HEK293 (cell line): ENCODE results near the gene PDPK1.

Experiments used
- CTCF ChIA-PET: fragments of 350-600 bp; formaldehyde crosslinking; extraction: SDS; loops from one replicate; lab custom pipeline; 2021; ENCODE audit warnings: antibody characterized with exemption; lab: Yijun Ruan, JAX
- POLR2A ChIA-PET: fragments of 300-600 bp; formaldehyde crosslinking; extraction: SDS; loops from one replicate; lab custom pipeline; 2020; ENCODE audit warnings: antibody characterized with exemption, inconsistent platforms; lab: Yijun Ruan, JAX
- H3K27ac ChIP-seq: fragments of 200-500 bp; sonication (Bioruptor generic); 2 replicates; pipeline ENCODE4 v1.5.1; 2014; ENCODE audit warnings: low read depth, low read length, control low read depth, inconsistent platforms; ENCODE audit errors: extremely low read depth
- H3K36me3 ChIP-seq, 2 experiments: fragments of 200-500 bp in 1 of 2; sonication (Bioruptor generic) in 1 of 2; 1 replicate in 1 of 2; 2 replicates in 1 of 2; pipeline ENCODE4 v1.5.1; 2014 to 2017; ENCODE audit warnings: inconsistent platforms in 2 of 2, low read length in 2 of 2; ENCODE audit not compliant: control insufficient read depth in 2 of 2, insufficient read depth in 1 of 2
- H3K4me1 ChIP-seq: fragments of 200-500 bp; sonication (Bioruptor generic); 2 replicates; pipeline ENCODE4 v1.5.1; 2014; ENCODE audit warnings: mild to moderate bottlenecking, low read length, inconsistent platforms; ENCODE audit not compliant: control insufficient read depth, insufficient read depth
- H3K4me3 ChIP-seq: 2 replicates; pipeline ENCODE4 v1.5.1; 2011; ENCODE audit warnings: low read depth, mild to moderate bottlenecking, control low read depth, low read length, moderate library complexity
- H3K9me3 ChIP-seq: fragments of 200-500 bp; sonication (Bioruptor generic); 2 replicates; pipeline ENCODE4 v1.5.1; 2014; ENCODE audit warnings: low read depth, low read length, inconsistent platforms; ENCODE audit not compliant: control insufficient read depth, insufficient read depth
- BCL11B ChIP-seq: fragments of 450-650 bp; formaldehyde crosslinking; IDR thresholded peaks from 2 replicates; pipeline ENCODE4 v1.5.1; 2016; ENCODE audit warnings: low read depth, missing biosample characterization, missing genetic modification characterization
- EGR2 ChIP-seq: fragments of 450-650 bp; formaldehyde crosslinking; IDR thresholded peaks from 2 replicates; pipeline ENCODE4 v1.5.1; 2016; ENCODE audit warnings: low read depth, missing biosample characterization, missing genetic modification characterization
- GLIS2 ChIP-seq: fragments of 450-650 bp; formaldehyde crosslinking; IDR thresholded peaks from 2 replicates; pipeline ENCODE4 v1.5.1; 2016; ENCODE audit warnings: missing biosample characterization, missing genetic modification characterization
- KLF1 ChIP-seq: fragments of 450-650 bp; formaldehyde crosslinking; IDR thresholded peaks from 2 replicates; pipeline ENCODE4 v1.5.1; 2016; ENCODE audit warnings: missing biosample characterization, missing genetic modification characterization
- KLF17 ChIP-seq: fragments of 450-650 bp; formaldehyde crosslinking; IDR thresholded peaks from 2 replicates; pipeline ENCODE4 v1.5.1; 2016; ENCODE audit warnings: missing biosample characterization, missing genetic modification characterization
- KLF8 ChIP-seq: fragments of 450-650 bp; formaldehyde crosslinking; IDR thresholded peaks from 2 replicates; pipeline ENCODE4 v1.5.1; 2016; ENCODE audit warnings: missing biosample characterization, missing genetic modification characterization
- KLF9 ChIP-seq: fragments of 450-650 bp; formaldehyde crosslinking; IDR thresholded peaks from 2 replicates; pipeline ENCODE4 v1.5.1; 2016; ENCODE audit warnings: missing biosample characterization, missing genetic modification characterization, low read depth
- PBX3 ChIP-seq: sonication (generic); formaldehyde crosslinking; IDR thresholded peaks from 2 replicates; pipeline ENCODE4 v1.8.1; 2022; ENCODE audit warnings: mild to moderate bottlenecking, moderate library complexity, missing genetic modification reagents
- REST ChIP-seq: fragments of 450-650 bp; formaldehyde crosslinking; IDR thresholded peaks from 2 replicates; pipeline ENCODE4 v1.5.1; 2016; ENCODE audit warnings: missing biosample characterization, missing genetic modification characterization
- SP3 ChIP-seq: fragments of 450-650 bp; formaldehyde crosslinking; IDR thresholded peaks from 2 replicates; pipeline ENCODE4 v1.5.1; 2016; ENCODE audit warnings: missing biosample characterization, missing genetic modification characterization
- ZBTB26 ChIP-seq: fragments of 450-650 bp; formaldehyde crosslinking; optimal IDR thresholded peaks from 2 replicates; pipeline ENCODE3; 2016; ENCODE audit warnings: missing biosample characterization, mild to moderate bottlenecking, missing genetic modification characterization
- ZBTB8A ChIP-seq: fragments of 450-650 bp; formaldehyde crosslinking; IDR thresholded peaks from 2 replicates; pipeline ENCODE4 v1.5.1; 2016; ENCODE audit warnings: missing biosample characterization, missing genetic modification characterization
- ZNF18 ChIP-seq: fragments of 450-650 bp; formaldehyde crosslinking; IDR thresholded peaks from 2 replicates; pipeline ENCODE4 v1.5.1; 2016; ENCODE audit warnings: missing biosample characterization, missing genetic modification characterization
- ZNF26 ChIP-seq: fragments of 450-650 bp; formaldehyde crosslinking; IDR thresholded peaks from 2 replicates; pipeline ENCODE4 v1.5.1; 2016; ENCODE audit warnings: missing biosample characterization, missing genetic modification characterization
- ZNF292 ChIP-seq: fragments of 450-650 bp; formaldehyde crosslinking; IDR thresholded peaks from 2 replicates; pipeline ENCODE4 v1.5.1; 2016; ENCODE audit warnings: low read depth, missing biosample characterization, missing genetic modification characterization, borderline replicate concordance
- ZNF394 ChIP-seq: fragments of 450-650 bp; formaldehyde crosslinking; IDR thresholded peaks from 2 replicates; pipeline ENCODE4 v1.5.1; 2016; ENCODE audit warnings: missing biosample characterization, missing genetic modification characterization, mild to moderate bottlenecking, moderate library complexity, borderline replicate concordance
- ZNF433 ChIP-seq: fragments of 450-650 bp; formaldehyde crosslinking; IDR thresholded peaks from 2 replicates; pipeline ENCODE4 v1.5.1; 2016; ENCODE audit warnings: missing biosample characterization, missing genetic modification characterization, low read depth
- ZNF555 ChIP-seq: fragments of 450-650 bp; formaldehyde crosslinking; conservative IDR thresholded peaks from 2 replicates; pipeline ENCODE4 v1.5.1; 2017; ENCODE audit warnings: missing biosample characterization, mild to moderate bottlenecking, missing genetic modification characterization, inconsistent platforms
- ZNF600 ChIP-seq: fragments of 450-650 bp; formaldehyde crosslinking; IDR thresholded peaks from 2 replicates; pipeline ENCODE4 v1.5.1; 2016; ENCODE audit warnings: missing biosample characterization, missing genetic modification characterization
- ZNF624 ChIP-seq: fragments of 450-650 bp; formaldehyde crosslinking; IDR thresholded peaks from 2 replicates; pipeline ENCODE4 v1.5.1; 2017; ENCODE audit warnings: missing biosample characterization, missing genetic modification characterization
- ZNF660 ChIP-seq: fragments of 450-650 bp; IDR thresholded peaks from 2 replicates; pipeline ENCODE4 v1.5.1; 2018; ENCODE audit warnings: missing biosample characterization, mild to moderate bottlenecking, missing genetic modification characterization
- ZNF692 ChIP-seq: fragments of 450-650 bp; formaldehyde crosslinking; IDR thresholded peaks from 2 replicates; pipeline ENCODE4 v1.5.1; 2016; ENCODE audit warnings: missing biosample characterization, missing genetic modification characterization
- ZSCAN23 ChIP-seq: fragments of 450-650 bp; formaldehyde crosslinking; IDR thresholded peaks from 2 replicates; pipeline ENCODE4 v1.5.1; 2016; ENCODE audit warnings: missing biosample characterization, missing genetic modification characterization
- ZXDB ChIP-seq: fragments of 450-650 bp; formaldehyde crosslinking; IDR thresholded peaks from 2 replicates; pipeline ENCODE4 v1.5.1; 2016; ENCODE audit warnings: missing biosample characterization, missing genetic modification characterization

Gene PDPK1

GRCh38 chr16:2537451-2538379 is at the start of gene PDPK1:
Gene PDPK1, plus strand, starts transcription at chr16:2538021. Its CDS starts 92 bp downstream, at chr16:2538113.
- no peaks in the 10 kb centered on the region for H3K4me1 ChIP-seq
- no peaks in the 10 kb centered on the region for H3K9me3 ChIP-seq
- POLR2A ChIA-PET: interaction anchor here (1.0 to 1.5 kb wide), 2 partner anchors 18 to 23 kb away, joined by 5 to 8 read pairs; partner anchors contain the start of genes AMDHD2 and ATP6V0C
- H3K27ac ChIP-seq: peak within 1 kb of the TSS; percentile 53; the same call in 1 of the 2 replicates
- CTCF ChIA-PET: no interaction called here
- H3K4me3 ChIP-seq: peak within 1 kb of the TSS; percentile 60
- peaks cover 0 to 10% of the 10 kb centered on the region in 2 experiments; a peak in 1 of 3 replicates for H3K36me3 ChIP-seq
- TF ChIP-seq GLIS2 (tag by site-specific recombination) (no peak), ZBTB8A (tag by site-specific recombination) (peak; percentile 91), ZNF292 (no peak), ZNF26 (tag by site-specific recombination) (no peak), SP3 (peak; percentile 79), ZSCAN23 (tag by site-specific recombination) (no peak), BCL11B (0 out of 2 replicates have a peak, but pooled peaks have one; percentile 48), KLF9 (tag by site-specific recombination) (peak; percentile 56; the same call in 1 of the 2 replicates), PBX3 (CRISPR knock-in tag) (peak; percentile 87; the same call in 1 of the 2 replicates), REST (no peak), ZBTB26 (peak; percentile 57), ZNF692 (tag by site-specific recombination) (0 out of 2 replicates have a peak, but pooled peaks have one; percentile 1), ZNF394 (tag by site-specific recombination) (peak; percentile 23; the same call in 1 of the 2 replicates), KLF17 (tag by site-specific recombination) (0 out of 2 replicates have a peak, but pooled peaks have one; percentile 8), KLF8 (tag by site-specific recombination) (peak; percentile 90), ZNF600 (0 out of 2 replicates have a peak, but pooled peaks have one; percentile 5), KLF1 (peak; percentile 65), ZXDB (tag by site-specific recombination) (peak; percentile 10; the same call in 1 of the 2 replicates), EGR2 (tag by site-specific recombination) (no peak), ZNF18 (tag by site-specific recombination) (no peak), ZNF660 (tag by site-specific recombination) (peak; percentile 73), ZNF555 (tag by site-specific recombination) (no peak), ZNF433 (tag by site-specific recombination) (no peak), ZNF624 (tag by site-specific recombination) (no peak)
